ENCODE results near the gene ABCF2.

- TF ChIP-seq CTCF (IDR thresholded peaks at IDR 0.05) (no peak), POLR2A (IDR thresholded peaks at IDR 0.05) (peak; percentile 54), EP300 (IDR thresholded peaks at IDR 0.05; ENCODE audit: low read depth) (no peak), POLR2AphosphoS5 (IDR thresholded peaks at IDR 0.05) (peak in 2 of 3 donors; percentile 50 to 70)
These were observed 1.2 kb upstream of the ABCF2 start for GRCh38 chr7:151228024-151228866.
